HepG2 (cell line): Measurements from ENCODE around the gene ATAD3C. TPM values are rescaled to one million over a fixed set of nuclear protein-coding genes. Genes with fewer than 3 reads are reported as not detected.

ENCODE experiments used
- ARID2 ChIP-seq: sonication (generic); formaldehyde crosslinking; IDR thresholded peaks from 2 replicates; pipeline ENCODE4 v1.8.1; 2022; ENCODE audit warnings: mild to moderate bottlenecking, missing genetic modification reagents, borderline replicate concordance
- FLYWCH1 ChIP-seq: sonication (generic); formaldehyde crosslinking; IDR thresholded peaks from 2 replicates; pipeline ENCODE4 v1.8.1; 2023; ENCODE audit warnings: mild to moderate bottlenecking, missing genetic modification reagents
- GTF3A ChIP-seq: sonication (generic); formaldehyde crosslinking; conservative IDR thresholded peaks from 2 replicates; pipeline ENCODE4 v1.4.0; 2020; ENCODE audit warnings: mild to moderate bottlenecking, missing genetic modification reagents
- HNRNPLL ChIP-seq: fragments of 200-400 bp; formaldehyde crosslinking; IDR thresholded peaks from 2 replicates; pipeline ENCODE4 v1.6.1; 2017; ENCODE audit warnings: mild to moderate bottlenecking, low read depth, low read length; ENCODE audit not compliant: poor library complexity, severe bottlenecking
- KDM2A ChIP-seq: sonication (generic); formaldehyde crosslinking; IDR thresholded peaks from 2 replicates; pipeline ENCODE4 v1.4.0; 2020; ENCODE audit warnings: low read depth, missing genetic modification reagents, borderline replicate concordance
- MEIS2 ChIP-seq: sonication (generic); formaldehyde crosslinking; IDR thresholded peaks from 2 replicates; pipeline ENCODE4 v1.9.0; 2021; ENCODE audit warnings: mild to moderate bottlenecking, missing genetic modification reagents
- MYNN ChIP-seq: sonication (generic); formaldehyde crosslinking; IDR thresholded peaks from 2 replicates; pipeline ENCODE4 v1.4.0; 2020; ENCODE audit warnings: mild to moderate bottlenecking, low read depth, missing genetic modification reagents
- NCOR1 ChIP-seq: fragments of 200-600 bp; sonication (generic); IDR thresholded peaks from 2 replicates; pipeline ENCODE4 v1.7.0; 2017; ENCODE audit warnings: antibody characterized with exemption, low read length, borderline replicate concordance
- NFE2L2 ChIP-seq: fragments of 150-350 bp; IDR thresholded peaks from 2 replicates; pipeline ENCODE4 v1.6.1; 2014; ENCODE audit warnings: low read length
- RBM39 ChIP-seq: fragments of 200-400 bp; formaldehyde crosslinking; IDR thresholded peaks from one replicate; pipeline ENCODE4 v1.6.1; 2018; ENCODE audit warnings: antibody characterized with exemption, mild to moderate bottlenecking, low read depth, low read length; ENCODE audit not compliant: poor library complexity, severe bottlenecking
- SKI ChIP-seq: fragments of 450-650 bp; IDR thresholded peaks from one replicate; pipeline ENCODE4 v1.6.1; 2018; ENCODE audit warnings: mild to moderate bottlenecking; ENCODE audit not compliant: partially characterized antibody
- SOX6 ChIP-seq, 2 experiments: fragments of 450-650 bp in 1 of 2; sonication (generic) in 1 of 2; formaldehyde crosslinking in 1 of 2; IDR thresholded peaks; 2 replicates each; pipeline versions ENCODE4 v1.4.0 to v1.6.1; 2017 to 2020; ENCODE audit warnings: antibody characterized with exemption in 1 of 2, mild to moderate bottlenecking in 1 of 2, missing genetic modification reagents in 1 of 2
- ZNF570 ChIP-seq: sonication (generic); formaldehyde crosslinking; IDR thresholded peaks from 2 replicates; pipeline ENCODE4 v1.4.0; 2020; ENCODE audit warnings: mild to moderate bottlenecking, missing genetic modification reagents, borderline replicate concordance
- ZNF609 ChIP-seq: sonication (generic); formaldehyde crosslinking; IDR thresholded peaks from 2 replicates; pipeline ENCODE4 v1.4.0; 2020; ENCODE audit warnings: mild to moderate bottlenecking, missing genetic modification reagents, borderline replicate concordance
- polyA plus RNA-seq, 8 experiments: library from polyadenylated mRNA; depleted of rRNA in 3 of 8; stranded (reverse) in 7 of 8; unstranded in 1 of 8; fragments of >200 nt; fragmentation: Illumina TruSeq in 4 of 8; extraction: Trizol in 4 of 8; gene quantifications; 2 replicates each; pipeline versions ENCODE4 v1.2.1 to v1.2.3, GENCODE V29; 2011 to 2016; ENCODE audit warnings: low read depth in 4 of 8, missing spikeins in 1 of 8, mixed read lengths in 1 of 8; ENCODE audit not compliant: insufficient read depth in 1 of 8
- total RNA-seq, 5 experiments: library from RNA; depleted of rRNA; stranded (reverse); fragments of >200 nt; fragmentation: Illumina TruSeq; extraction: Trizol; gene quantifications; 2 replicates each; pipeline ENCODE4 v1.2.3, GENCODE V29; 2016; ENCODE audit warnings: low read depth in 1 of 5
- TF ChIP-seq, protein P1 (sequence below), 2 experiments: sonication (generic) in 1 of 2; formaldehyde crosslinking in 1 of 2; IDR thresholded peaks; 2 replicates each; pipeline versions ENCODE4 v1.4.0 to v1.6.1; 2016 to 2020; ENCODE audit warnings: borderline replicate concordance in 1 of 2, low read depth in 1 of 2, mild to moderate bottlenecking in 1 of 2, missing genetic modification reagents in 1 of 2
- TF ChIP-seq, protein P2 (sequence below): sonication (generic); formaldehyde crosslinking; IDR thresholded peaks from 2 replicates; pipeline ENCODE4 v1.8.0; 2023; ENCODE audit warnings: mild to moderate bottlenecking, missing genetic modification reagents
- TF ChIP-seq, protein P3 (sequence below): sonication (generic); formaldehyde crosslinking; IDR thresholded peaks from 2 replicates; pipeline ENCODE4 v1.4.0; 2020; ENCODE audit warnings: mild to moderate bottlenecking, missing genetic modification reagents

The ATAD3C gene
- total and polyA plus RNA-seq, 2 of the 13 experiments (the other 11 are each of a cell fraction or from before 2014, with no cell fraction given) = 2.4 to 3.2 TPM

- TF ChIP-seq, protein P1, sequence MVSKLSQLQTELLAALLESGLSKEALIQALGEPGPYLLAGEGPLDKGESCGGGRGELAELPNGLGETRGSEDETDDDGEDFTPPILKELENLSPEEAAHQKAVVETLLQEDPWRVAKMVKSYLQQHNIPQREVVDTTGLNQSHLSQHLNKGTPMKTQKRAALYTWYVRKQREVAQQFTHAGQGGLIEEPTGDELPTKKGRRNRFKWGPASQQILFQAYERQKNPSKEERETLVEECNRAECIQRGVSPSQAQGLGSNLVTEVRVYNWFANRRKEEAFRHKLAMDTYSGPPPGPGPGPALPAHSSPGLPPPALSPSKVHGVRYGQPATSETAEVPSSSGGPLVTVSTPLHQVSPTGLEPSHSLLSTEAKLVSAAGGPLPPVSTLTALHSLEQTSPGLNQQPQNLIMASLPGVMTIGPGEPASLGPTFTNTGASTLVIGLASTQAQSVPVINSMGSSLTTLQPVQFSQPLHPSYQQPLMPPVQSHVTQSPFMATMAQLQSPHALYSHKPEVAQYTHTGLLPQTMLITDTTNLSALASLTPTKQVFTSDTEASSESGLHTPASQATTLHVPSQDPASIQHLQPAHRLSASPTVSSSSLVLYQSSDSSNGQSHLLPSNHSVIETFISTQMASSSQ (IDR thresholded peaks at IDR 0.05; ENCODE audit: low read depth) = no peak
- TF ChIP-seq, protein P1 (CRISPR knock-in tag; IDR thresholded peaks at IDR 0.05; ENCODE audit: borderline replicate concordance) = peak; percentile 41
- TF ChIP-seq NCOR1 (no peak), SKI (peak; percentile 20), ARID2 (CRISPR knock-in tag) (0 out of 2 replicates have a peak, but pooled peaks have one; percentile 4), ZNF609 (CRISPR knock-in tag) (no peak), GTF3A (CRISPR knock-in tag) (no peak), KDM2A (CRISPR knock-in tag) (peak; percentile 19; the same call in 1 of the 2 replicates), RBM39 (no peak), SOX6 (IDR thresholded peaks at IDR 0.05) (no peak), SOX6 (CRISPR knock-in tag; IDR thresholded peaks at IDR 0.05) (peak; percentile 8; the same call in 1 of the 2 replicates), ZNF570 (CRISPR knock-in tag) (no peak), HNRNPLL (peak; percentile 61), NFE2L2 (no peak), MYNN (CRISPR knock-in tag) (no peak), MEIS2 (CRISPR knock-in tag) (no peak), FLYWCH1 (no peak)
- TF ChIP-seq, protein P2, sequence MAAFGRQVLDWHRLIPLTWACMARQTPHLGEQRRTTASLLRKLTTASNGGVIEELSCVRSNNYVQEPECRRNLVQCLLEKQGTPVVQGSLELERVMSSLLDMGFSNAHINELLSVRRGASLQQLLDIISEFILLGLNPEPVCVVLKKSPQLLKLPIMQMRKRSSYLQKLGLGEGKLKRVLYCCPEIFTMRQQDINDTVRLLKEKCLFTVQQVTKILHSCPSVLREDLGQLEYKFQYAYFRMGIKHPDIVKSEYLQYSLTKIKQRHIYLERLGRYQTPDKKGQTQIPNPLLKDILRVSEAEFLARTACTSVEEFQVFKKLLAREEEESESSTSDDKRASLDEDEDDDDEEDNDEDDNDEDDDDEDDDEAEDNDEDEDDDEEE = no peak
- TF ChIP-seq, protein P3, sequence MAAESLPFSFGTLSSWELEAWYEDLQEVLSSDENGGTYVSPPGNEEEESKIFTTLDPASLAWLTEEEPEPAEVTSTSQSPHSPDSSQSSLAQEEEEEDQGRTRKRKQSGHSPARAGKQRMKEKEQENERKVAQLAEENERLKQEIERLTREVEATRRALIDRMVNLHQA (CRISPR knock-in tag) = no peak
Observed at GRCh38 chr1:1435106-1435903, 14.2 kb upstream of the ATAD3C start, which contains the start of gene VWA1 (continued).
